Renal cortical epithelial cell (primary cell): ENCODE data around the gene ZCWPW1. TPM values are rescaled to one million over a fixed set of nuclear protein-coding genes. Genes with fewer than 3 reads are reported as not detected.

ENCODE experiments used
- DNase-seq: peaks from one replicate; pipeline ENCODE4 v3.0.0-alpha.2; 2011; ENCODE audit warnings: low read depth
- total RNA-seq: library from RNA; depleted of rRNA; stranded (reverse); fragments of >200 nt; gene quantifications from 2 replicates; pipeline ENCODE4 v1.2.3, GENCODE V29; 2014

The ZCWPW1 gene
- total RNA-seq, 1 donor from 2014 or later = 2.8 TPM

DNA sequence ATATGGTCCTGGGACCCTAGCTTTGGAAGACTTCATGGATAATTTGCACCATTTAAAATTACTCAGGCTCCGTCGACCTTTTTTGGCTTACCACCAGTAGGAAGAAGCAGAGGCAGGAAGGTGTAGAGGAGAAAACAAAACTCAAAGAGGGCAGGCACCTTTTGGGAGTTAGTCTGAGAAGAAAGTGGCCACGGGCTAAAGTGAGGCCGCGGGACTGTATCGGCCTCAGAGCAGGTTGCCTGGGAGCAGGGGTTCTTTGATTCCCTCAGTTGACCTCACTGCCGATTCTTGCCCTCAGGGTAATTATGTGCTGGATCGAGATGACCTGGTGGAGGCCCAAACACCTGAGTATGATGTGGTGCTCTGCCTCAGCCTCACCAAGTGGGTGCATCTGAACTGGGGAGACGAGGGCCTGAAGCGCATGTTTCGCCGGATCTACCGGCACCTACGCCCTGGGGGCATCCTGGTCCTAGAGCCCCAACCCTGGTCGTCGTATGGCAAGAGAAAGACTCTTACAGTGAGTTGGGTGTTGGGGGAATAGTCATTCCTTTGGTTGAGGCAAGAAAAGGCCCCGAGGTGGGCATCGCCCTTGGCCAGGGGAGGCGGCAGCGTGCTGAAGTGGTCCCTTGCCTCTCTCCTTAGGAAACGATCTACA lies 4.2 kb upstream of the ZCWPW1 start:
- no peak for DNase-seq

DNA sequence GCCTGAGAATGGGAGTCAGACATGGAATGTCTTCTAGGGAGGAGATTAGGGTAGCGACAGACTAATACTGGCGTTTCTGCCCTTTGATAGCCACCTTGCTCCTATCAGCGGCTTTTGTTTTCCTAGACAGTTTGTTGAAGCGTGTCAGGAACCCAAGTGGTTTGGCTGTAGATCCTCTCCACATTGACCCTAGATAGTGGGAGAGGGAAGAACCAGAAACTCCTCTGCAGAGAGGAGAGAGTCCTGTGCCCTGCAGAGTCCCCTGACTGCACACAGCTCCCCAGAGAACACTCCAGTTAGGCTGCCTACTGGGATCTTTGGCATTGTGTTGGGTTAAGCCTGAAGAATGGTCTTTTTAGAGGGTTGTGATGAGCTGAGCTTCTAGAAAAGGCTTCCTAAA lies 3.5 kb upstream of the ZCWPW1 start:
- DNase-seq = no peak

DNA sequence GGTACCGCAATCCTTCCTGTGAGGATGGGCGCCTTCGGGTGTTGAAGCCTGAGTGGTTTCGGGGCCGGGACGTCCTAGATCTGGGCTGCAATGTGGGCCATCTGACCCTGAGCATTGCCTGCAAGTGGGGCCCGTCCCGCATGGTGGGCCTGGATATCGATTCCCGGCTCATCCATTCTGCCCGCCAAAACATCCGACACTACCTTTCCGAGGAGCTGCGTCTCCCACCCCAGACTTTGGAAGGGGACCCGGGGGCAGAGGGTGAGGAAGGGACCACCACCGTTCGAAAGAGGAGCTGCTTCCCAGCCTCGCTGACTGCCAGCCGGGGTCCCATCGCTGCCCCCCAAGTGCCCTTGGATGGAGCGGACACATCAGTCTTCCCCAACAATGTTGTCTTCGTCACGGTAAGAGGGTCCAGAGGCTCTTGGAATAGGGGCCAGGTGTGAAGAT lies 2.8 kb upstream of the ZCWPW1 start:
- no peak for DNase-seq

DNA sequence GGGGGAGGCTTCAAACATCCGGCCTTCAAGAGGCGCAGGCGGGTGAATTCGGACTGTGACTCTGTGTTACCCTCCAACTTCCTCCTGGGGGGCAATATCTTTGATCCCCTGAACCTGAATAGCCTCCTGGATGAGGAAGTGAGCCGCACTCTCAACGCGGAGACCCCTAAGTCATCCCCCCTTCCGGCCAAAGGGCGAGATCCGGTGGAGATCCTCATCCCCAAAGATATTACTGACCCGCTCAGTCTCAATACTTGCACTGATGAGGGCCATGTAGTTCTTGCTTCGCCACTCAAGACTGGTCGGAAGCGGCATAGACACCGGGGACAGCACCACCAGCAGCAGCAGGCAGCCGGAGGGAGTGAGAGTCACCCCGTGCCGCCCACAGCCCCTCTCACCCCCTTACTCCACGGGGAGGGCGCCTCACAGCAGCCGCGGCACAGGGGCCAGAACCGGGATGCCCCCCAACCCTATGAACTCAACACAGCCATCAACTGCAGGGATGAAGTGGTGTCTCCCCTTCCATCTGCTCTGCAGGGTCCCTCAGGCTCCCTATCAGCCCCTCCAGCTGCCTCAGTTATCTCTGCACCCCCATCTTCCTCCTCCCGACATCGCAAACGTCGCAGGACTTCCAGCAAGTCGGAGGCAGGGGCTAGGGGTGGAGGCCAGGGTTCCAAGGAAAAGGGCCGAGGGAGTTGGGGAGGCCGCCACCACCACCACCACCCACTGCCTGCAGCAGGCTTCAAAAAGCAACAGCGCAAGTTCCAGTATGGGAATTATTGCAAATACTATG lies 2.2 kb upstream of the ZCWPW1 start:
- no peak for DNase-seq

- DNase-seq = peak; percentile 80
Observed at GRCh38 chr7:100429637-100430492, 1.4 kb upstream of the ZCWPW1 start, which contains the start of gene MEPCE. TSS of gene MEPCE (plus strand) at chr7:100429831. CDS start at chr7:100430019, 188 bp downstream.

GRCh38 chr7:100428967-100429636 lies 599 bp upstream of the ZCWPW1 start:
- peak; percentile 97 for DNase-seq

DNA sequence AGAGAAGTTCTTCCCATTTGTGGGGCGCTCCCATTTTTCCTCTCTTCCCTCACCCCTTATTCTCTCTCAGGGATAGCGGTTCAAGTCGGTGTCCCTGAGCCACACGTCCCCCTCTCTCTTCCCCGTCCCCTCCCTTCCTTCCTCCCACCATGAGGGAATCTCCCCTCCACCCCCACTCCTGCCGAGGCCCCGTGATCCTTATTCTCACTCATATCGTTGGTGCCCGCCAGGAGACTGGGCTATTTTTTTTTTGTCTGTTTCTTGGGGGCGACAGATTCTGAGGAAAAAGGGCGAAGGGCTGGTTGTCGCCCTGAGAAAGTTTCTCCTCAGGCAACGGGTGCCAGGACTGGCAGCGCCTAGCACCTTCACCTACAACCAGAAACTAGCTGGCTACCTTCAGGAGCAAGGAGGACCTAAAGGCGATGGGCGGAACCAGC lies 723 bp downstream of the ZCWPW1 start:
- DNase-seq = no peak

GRCh38 chr7:100426516-100426915 lies 2.0 kb downstream of the ZCWPW1 start:
- no peak for DNase-seq

DNA sequence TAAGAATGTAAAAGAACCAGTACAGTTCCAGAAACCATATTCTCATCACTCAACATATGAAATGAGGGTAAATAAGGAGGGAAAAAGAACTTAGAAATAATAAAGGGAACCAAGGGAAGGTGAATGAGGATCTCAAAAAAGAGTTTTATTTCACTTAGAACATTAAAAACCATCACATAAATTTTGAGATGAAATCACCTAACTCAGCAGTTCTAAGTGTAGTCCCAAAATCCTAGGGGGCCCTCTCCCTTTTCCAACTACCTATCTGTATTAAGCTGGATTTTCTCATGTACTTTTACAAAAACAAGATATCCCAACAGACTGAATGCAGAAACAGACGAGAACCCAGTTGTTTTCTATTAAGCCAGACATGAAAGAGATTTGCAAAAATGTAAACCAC lies 3.2 kb downstream of the ZCWPW1 start:
- no peak for DNase-seq

DNA sequence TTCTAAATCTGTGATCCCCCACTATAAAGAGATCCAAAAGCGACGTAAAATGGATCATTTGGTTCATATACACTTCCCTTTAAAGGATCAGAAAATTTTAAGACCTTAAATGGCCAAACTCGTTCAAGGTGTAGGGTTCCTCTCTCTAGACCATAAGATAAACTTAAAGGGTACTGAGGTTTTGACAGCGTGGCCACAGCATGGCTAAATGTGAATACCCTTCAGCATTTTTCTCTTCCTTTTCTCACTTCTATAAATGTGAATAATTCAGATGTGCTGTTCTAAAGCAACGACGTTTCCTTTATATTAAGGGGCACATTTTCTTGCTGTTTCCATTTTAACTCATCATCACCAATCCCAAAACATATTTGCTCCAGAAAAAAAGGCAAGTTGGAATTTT lies 5.2 kb downstream of the ZCWPW1 start:
- no peak for DNase-seq

- no peak for DNase-seq
Observed at GRCh38 chr7:100419660-100420226, 8.8 kb downstream of the ZCWPW1 start.

DNA sequence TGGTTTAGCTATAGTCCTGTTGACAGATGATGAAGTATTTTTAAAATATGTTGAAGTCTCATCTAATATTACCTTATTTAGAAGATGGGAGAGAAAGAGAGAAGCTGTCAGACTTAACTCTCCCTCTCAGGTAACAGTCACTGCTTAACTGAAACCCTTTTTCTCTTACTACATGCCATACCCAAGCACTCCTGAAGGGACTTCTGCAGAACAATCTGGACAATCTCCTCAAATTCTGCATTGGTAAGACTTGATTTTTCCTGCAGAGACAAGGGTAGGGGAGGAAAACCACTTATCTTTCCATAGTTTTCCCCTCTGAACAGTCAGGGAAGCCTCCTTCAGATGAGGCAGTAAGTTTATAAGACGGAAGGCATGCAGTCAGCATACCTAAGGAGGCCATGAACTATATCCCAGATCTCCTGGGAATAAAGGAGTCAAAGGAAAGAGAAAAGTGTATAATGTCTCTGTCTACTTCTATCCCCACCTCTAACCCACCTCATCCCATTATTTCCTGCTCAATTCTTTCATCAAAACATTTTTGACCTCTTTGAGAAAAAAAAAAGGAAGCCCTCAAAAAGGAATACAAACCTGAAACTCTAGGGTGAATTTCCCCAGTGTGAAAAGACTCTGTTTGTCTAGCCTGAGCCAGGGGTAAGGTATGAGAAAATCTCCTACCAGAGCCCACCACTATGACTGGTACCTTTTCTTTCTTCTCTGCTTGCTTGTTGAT lies 9.4 kb downstream of the ZCWPW1 start:
- DNase-seq = no peak

DNA sequence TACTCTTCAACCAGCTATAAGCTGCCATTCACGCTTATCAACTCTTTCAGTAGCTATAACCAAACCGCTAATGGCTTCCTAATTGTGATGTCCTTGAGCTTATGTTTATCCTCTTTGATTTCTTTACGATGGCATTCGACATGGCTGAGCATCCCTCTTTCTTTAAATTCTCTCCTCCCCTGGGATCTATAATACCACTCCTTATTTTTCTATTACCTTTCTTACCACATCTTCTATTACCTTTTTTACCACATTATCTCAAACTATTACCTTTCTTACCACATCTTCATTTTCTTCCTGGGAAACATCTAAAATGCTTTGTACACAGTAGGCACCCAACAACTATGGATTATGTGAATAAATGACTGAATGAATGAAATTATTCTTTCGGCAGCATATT lies 13.1 kb downstream of the ZCWPW1 start:
- DNase-seq = no peak

DNA sequence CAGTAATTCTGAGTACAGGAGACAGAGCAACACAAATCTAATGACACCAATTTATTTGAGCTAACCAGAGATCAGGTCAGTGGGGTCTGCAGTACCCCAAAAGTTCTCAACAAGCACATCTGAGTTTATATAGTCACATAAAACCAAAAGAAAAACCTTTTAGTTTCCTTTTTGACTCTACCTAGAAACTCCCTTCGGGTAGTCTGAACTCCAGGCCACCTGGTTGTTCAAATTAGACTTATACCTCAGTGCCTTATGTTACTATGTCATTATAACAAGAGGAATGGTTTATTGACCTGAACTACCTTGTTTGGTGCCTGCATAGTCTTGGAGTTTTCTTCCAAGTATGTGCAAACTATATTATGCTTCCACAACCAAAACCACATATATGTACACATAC lies 14.6 kb downstream of the ZCWPW1 start:
- no peak for DNase-seq

DNA sequence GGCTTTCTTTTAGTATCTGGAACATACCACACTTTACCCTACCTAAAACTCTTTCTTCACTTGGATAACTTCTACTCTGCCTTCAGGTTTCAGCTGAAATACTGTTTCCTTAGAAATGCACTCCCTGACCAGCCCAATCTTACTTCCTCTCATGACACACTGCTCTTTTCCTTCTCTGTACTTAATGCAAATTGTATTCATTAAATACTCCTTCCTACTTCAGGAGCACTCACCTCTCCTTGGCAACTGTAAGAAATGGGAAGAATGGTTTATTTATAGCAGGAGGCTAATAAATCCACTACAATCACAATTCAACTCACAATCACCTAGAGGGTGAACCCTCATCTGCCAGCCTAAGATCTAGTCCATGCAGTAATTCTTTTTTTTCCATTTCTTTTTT lies 15.2 kb downstream of the ZCWPW1 start:
- no peak for DNase-seq

GRCh38 chr7:100411101-100411500 lies 17.4 kb downstream of the ZCWPW1 start:
- no peak for DNase-seq

DNA sequence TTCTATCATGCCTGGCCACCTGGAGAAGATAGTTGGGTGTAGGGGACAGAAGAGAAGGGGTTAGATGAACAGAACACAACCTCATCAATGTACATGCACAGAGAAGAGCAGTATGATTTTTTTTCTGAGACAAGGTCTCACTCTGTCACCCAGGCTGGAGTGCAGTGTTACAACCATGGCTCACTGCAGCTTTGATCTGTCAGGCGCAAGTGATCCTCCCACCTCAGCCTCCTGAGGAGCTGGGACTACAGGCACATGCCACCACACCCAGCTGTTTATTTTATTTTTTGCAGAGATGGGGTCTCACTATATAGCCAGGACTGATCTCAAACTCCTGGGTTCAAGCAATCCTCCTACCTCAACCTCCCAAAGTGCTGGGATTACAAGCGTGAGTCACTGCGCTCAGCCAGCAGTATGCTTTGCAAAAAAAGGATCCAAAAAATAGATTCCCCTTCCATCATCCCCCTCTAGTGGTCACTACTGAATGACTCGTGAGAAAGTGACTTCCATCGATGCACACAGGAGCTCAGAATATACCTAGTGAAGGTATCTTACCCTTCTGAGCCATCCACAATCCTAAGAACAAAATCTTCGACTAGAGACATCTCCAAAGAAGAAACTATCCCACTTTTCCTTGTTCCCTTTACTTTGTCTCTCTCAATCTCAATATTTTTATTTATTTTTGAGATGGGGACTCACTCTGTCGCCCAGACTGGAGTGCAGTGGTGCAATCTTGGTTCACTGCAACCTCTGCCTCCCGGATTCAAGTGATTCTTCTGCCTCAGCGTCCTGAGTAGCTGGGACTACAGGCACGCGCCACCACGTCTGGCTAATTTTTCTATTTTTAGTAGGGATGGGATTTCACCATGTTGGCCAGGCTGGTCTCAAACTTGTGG lies 21.0 kb downstream of the ZCWPW1 start:
- peak; percentile 78 for DNase-seq

- peak; percentile 87 for DNase-seq
Observed at GRCh38 chr7:100406767-100407166, 21.7 kb downstream of the ZCWPW1 start.

DNA sequence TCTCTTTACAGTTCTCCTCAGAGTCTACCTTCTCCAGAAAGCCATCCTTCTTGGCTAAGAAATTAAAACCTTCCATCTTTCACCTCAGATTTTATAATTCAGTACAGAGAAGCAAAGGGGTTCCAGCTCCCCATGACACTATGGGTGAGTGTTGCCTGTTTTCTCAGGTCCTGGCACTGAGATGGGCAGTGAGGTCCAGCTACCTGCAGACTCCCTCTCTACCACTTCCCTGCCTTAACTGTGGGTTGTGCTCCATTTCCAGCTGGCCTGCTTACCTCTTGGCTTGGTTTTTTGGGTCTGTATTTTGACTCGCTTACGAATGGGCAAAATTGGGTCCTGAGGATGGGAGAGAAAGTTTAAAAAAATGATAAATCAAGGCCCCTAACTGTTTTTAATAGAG lies 26.3 kb downstream of the ZCWPW1 start:
- no peak for DNase-seq

- no peak for DNase-seq
Observed at GRCh38 chr7:100401811-100402210, 26.7 kb downstream of the ZCWPW1 start.
